ENCODE measurements around the gene MAP2K1.
"Not testable (repeated sequence)": the region's sequence is repeated elsewhere in the genome, so short reads cannot be mapped to it uniquely, and the experiment has no call there.

MAP2K1 gene

GRCh38 chr15:66425837-66426236 is 39.1 kb downstream of the MAP2K1 start:
- no peak for DNase-seq

- DNase-seq = no peak
These were observed 42.4 kb downstream of the MAP2K1 start for GRCh38 chr15:66429117-66429516.

GRCh38 chr15:66429546-66429945 is 42.8 kb downstream of the MAP2K1 start:
- DNase-seq = no peak

- DNase-seq = no peak
These were observed 44.0 kb downstream of the MAP2K1 start for GRCh38 chr15:66430627-66431255.

GRCh38 chr15:66433726-66434125 is 47.0 kb downstream of the MAP2K1 start:
- DNase-seq = no peak

- no peak for DNase-seq
These were observed 53.8 kb downstream of the MAP2K1 start for GRCh38 chr15:66440501-66440900.

- DNase-seq = no peak
These were observed 65.7 kb downstream of the MAP2K1 start for GRCh38 chr15:66452420-66452819.

- no peak for DNase-seq
These were observed 66.4 kb downstream of the MAP2K1 start for GRCh38 chr15:66452971-66453580.

- no peak for DNase-seq
These were observed 67.4 kb downstream of the MAP2K1 start for GRCh38 chr15:66454143-66454542.

- DNase-seq = no peak
These were observed 69.5 kb downstream of the MAP2K1 start for GRCh38 chr15:66456211-66456610.

- no peak for DNase-seq
These were observed 73.3 kb downstream of the MAP2K1 start for GRCh38 chr15:66459818-66460615.

GRCh38 chr15:66461294-66461693 is 74.6 kb downstream of the MAP2K1 start:
- not testable (repeated sequence) for DNase-seq

- DNase-seq = no peak
These were observed 75.2 kb downstream of the MAP2K1 start for GRCh38 chr15:66461917-66462316.

- no peak for DNase-seq
These were observed 75.9 kb downstream of the MAP2K1 start for GRCh38 chr15:66462627-66463026.

GRCh38 chr15:66465294-66465693 is 78.6 kb downstream of the MAP2K1 start:
- DNase-seq = not testable (repeated sequence)

GRCh38 chr15:66467162-66468040 is 80.7 kb downstream of the MAP2K1 start:
- DNase-seq = not testable (repeated sequence)

- DNase-seq = not testable (repeated sequence)
These were observed 84.1 kb downstream of the MAP2K1 start for GRCh38 chr15:66470825-66471224.

- peak; percentile 56 to 76 for DNase-seq
These were observed 85.7 kb downstream of the MAP2K1 start for GRCh38 chr15:66472176-66472999.

- DNase-seq = no peak
These were observed 87.4 kb downstream of the MAP2K1 start for GRCh38 chr15:66474135-66474534.

- DNase-seq = no peak
These were observed 88.3 kb downstream of the MAP2K1 start for GRCh38 chr15:66474963-66475362.

GRCh38 chr15:66476535-66476934 is 89.8 kb downstream of the MAP2K1 start:
- no peak for DNase-seq

- DNase-seq = no peak
These were observed 90.3 kb downstream of the MAP2K1 start for GRCh38 chr15:66477011-66477410.
